ENCODE results near the gene F10.
"Not testable (repeated sequence)": the region's sequence is repeated elsewhere in the genome, so short reads cannot be mapped to it uniquely, and the experiment has no call there.

F10 gene

GRCh38 chr13:113157206-113157928, 34.8 kb downstream of the F10 start:
- DNase-seq (no peak), ATAC-seq (replicated peaks) (no peak)
- Mint-ChIP-seq H3K9me3 (peaks cover 0 to 2% of the 10 kb centered on the region in 2 donors), H3K4me3 (no peak overlapping the region), H3K27ac (peak overlapping the region in 1 of 2 donors; percentile 35), H3K36me3 (ENCODE audit: insufficient read depth) (peaks cover 29% of the 10 kb centered on the region), H3K4me1 (ENCODE audit: low read depth in 2 of 2) (peaks cover 11 to 21% of the 10 kb centered on the region in 2 donors), H3K27me3 (no peaks in the 10 kb centered on the region)

GRCh38 chr13:113157929-113158747, 35.5 kb downstream of the F10 start, which contains the start of gene PROZ:
Gene PROZ (plus strand): TSS chr13:113158648. CDS start chr13:113158661, 13 bp downstream.
- peaks cover 24% of the 10 kb centered on the region for H3K36me3 Mint-ChIP-seq (ENCODE audit: insufficient read depth)
- no peaks in the 10 kb centered on the region for H3K27me3 Mint-ChIP-seq
- H3K27ac Mint-ChIP-seq, result peak within 1 kb of the TSS; percentile 68 to 79
- no peak within 1 kb of the TSS for H3K4me3 Mint-ChIP-seq
- peaks cover 0 to 2% of the 10 kb centered on the region in 2 donors for H3K9me3 Mint-ChIP-seq
- peaks cover 7 to 19% of the 10 kb centered on the region in 2 donors for H3K4me1 Mint-ChIP-seq (ENCODE audit: low read depth in 2 of 2)
- DNase-seq (no peak), ATAC-seq (replicated peaks) (no peak)

GRCh38 chr13:113158946-113159345, 36.3 kb downstream of the F10 start:
- peaks cover 0 to 2% of the 10 kb centered on the region in 2 donors for H3K9me3 Mint-ChIP-seq
- H3K27ac Mint-ChIP-seq, result peak overlapping the region in 1 of 2 donors; percentile 79
- ATAC-seq (replicated peaks) (no peak), DNase-seq (no peak)
- H3K36me3 Mint-ChIP-seq (ENCODE audit: insufficient read depth), result peaks cover 18% of the 10 kb centered on the region
- no peaks in the 10 kb centered on the region for H3K27me3 Mint-ChIP-seq
- H3K4me3 Mint-ChIP-seq, result no peak overlapping the region
- H3K4me1 Mint-ChIP-seq (ENCODE audit: low read depth in 2 of 2), result peaks cover 13 to 24% of the 10 kb centered on the region in 2 donors

GRCh38 chr13:113159701-113160100, 37.1 kb downstream of the F10 start:
- H3K27me3 Mint-ChIP-seq, result no peaks in the 10 kb centered on the region
- no peak overlapping the region for H3K27ac Mint-ChIP-seq
- peaks cover 20 to 24% of the 10 kb centered on the region in 2 donors for H3K4me1 Mint-ChIP-seq (ENCODE audit: low read depth in 2 of 2)
- peaks cover 0 to 2% of the 10 kb centered on the region in 2 donors for H3K9me3 Mint-ChIP-seq
- DNase-seq, result no peak
- H3K36me3 Mint-ChIP-seq (ENCODE audit: insufficient read depth), result peaks cover 17% of the 10 kb centered on the region
- no peak overlapping the region for H3K4me3 Mint-ChIP-seq
- no peak for ATAC-seq (replicated peaks)

GRCh38 chr13:113160983-113161382, 38.4 kb downstream of the F10 start:
- DNase-seq (no peak), ATAC-seq (replicated peaks) (peak; percentile 14)
- H3K27ac Mint-ChIP-seq, result peak overlapping the region; percentile 70 to 88
- H3K4me3 Mint-ChIP-seq, result peak overlapping the region; percentile 63 to 70
- H3K9me3 Mint-ChIP-seq, result no peaks in the 10 kb centered on the region
- peaks cover 14% of the 10 kb centered on the region for H3K36me3 Mint-ChIP-seq (ENCODE audit: insufficient read depth)
- H3K4me1 Mint-ChIP-seq (ENCODE audit: low read depth in 2 of 2), result peaks cover 20 to 30% of the 10 kb centered on the region in 2 donors
- H3K27me3 Mint-ChIP-seq, result no peaks in the 10 kb centered on the region

GRCh38 chr13:113161433-113161832, 38.8 kb downstream of the F10 start:
- H3K27ac Mint-ChIP-seq, result peak overlapping the region; percentile 70 to 88
- DNase-seq (no peak), ATAC-seq (replicated peaks) (peak; percentile 21)
- H3K4me1 Mint-ChIP-seq (ENCODE audit: low read depth in 2 of 2), result peaks cover 24 to 35% of the 10 kb centered on the region in 2 donors
- H3K9me3 Mint-ChIP-seq, result no peaks in the 10 kb centered on the region
- no peaks in the 10 kb centered on the region for H3K27me3 Mint-ChIP-seq
- peak overlapping the region; percentile 63 to 70 for H3K4me3 Mint-ChIP-seq
- H3K36me3 Mint-ChIP-seq (ENCODE audit: insufficient read depth), result peaks cover 14% of the 10 kb centered on the region

GRCh38 chr13:113161975-113162374, 39.4 kb downstream of the F10 start:
- ATAC-seq (replicated peaks); DNase-seq; H3K4me3 Mint-ChIP-seq; H3K27ac Mint-ChIP-seq; H3K27me3 Mint-ChIP-seq; H3K9me3 Mint-ChIP-seq: not testable (repeated sequence)
- H3K36me3 Mint-ChIP-seq (ENCODE audit: insufficient read depth), result peaks cover 13% of the 10 kb centered on the region
- H3K4me1 Mint-ChIP-seq (ENCODE audit: low read depth in 2 of 2), result peaks cover 26 to 36% of the 10 kb centered on the region in 2 donors

GRCh38 chr13:113162783-113163685, 40.4 kb downstream of the F10 start:
- Mint-ChIP-seq H3K27ac (peak overlapping the region; percentile 41 to 94), H3K9me3 (peaks cover 0 to 6% of the 10 kb centered on the region in 2 donors), H3K36me3 (ENCODE audit: insufficient read depth) (peaks cover 14% of the 10 kb centered on the region), H3K4me3 (peak overlapping the region; percentile 69), H3K4me1 (ENCODE audit: low read depth in 2 of 2) (peaks cover 27 to 36% of the 10 kb centered on the region in 2 donors), H3K27me3 (no peaks in the 10 kb centered on the region)
- DNase-seq (peak in 2 of 3 experiments; percentile 28), ATAC-seq (replicated peaks) (peak; percentile 61)

- peaks cover 27 to 29% of the 10 kb centered on the region in 2 donors for H3K4me1 Mint-ChIP-seq (ENCODE audit: low read depth in 2 of 2)
- no peaks in the 10 kb centered on the region for H3K27me3 Mint-ChIP-seq
- peak overlapping the region in 1 of 2 donors; percentile 53 for H3K4me3 Mint-ChIP-seq
- peak; percentile 33 for ATAC-seq (replicated peaks)
- H3K36me3 Mint-ChIP-seq (ENCODE audit: insufficient read depth), result peaks cover 14% of the 10 kb centered on the region
- no peak for DNase-seq
- no peak overlapping the region for H3K27ac Mint-ChIP-seq
- peaks cover 0 to 7% of the 10 kb centered on the region in 2 donors for H3K9me3 Mint-ChIP-seq
Measured at GRCh38 chr13:113164492-113164891, 41.9 kb downstream of the F10 start.

- ATAC-seq (replicated peaks) (no peak), DNase-seq (no peak)
- peaks cover 29 to 32% of the 10 kb centered on the region in 2 donors for H3K4me1 Mint-ChIP-seq (ENCODE audit: low read depth in 2 of 2)
- H3K36me3 Mint-ChIP-seq (ENCODE audit: insufficient read depth), result peaks cover 5% of the 10 kb centered on the region
- H3K27me3 Mint-ChIP-seq, result no peaks in the 10 kb centered on the region
- peak overlapping the region; percentile 16 to 51 for H3K27ac Mint-ChIP-seq
- peaks cover 0 to 7% of the 10 kb centered on the region in 2 donors for H3K9me3 Mint-ChIP-seq
- H3K4me3 Mint-ChIP-seq, result no peak overlapping the region
Measured at GRCh38 chr13:113166266-113166665, 43.7 kb downstream of the F10 start.

- H3K27me3 Mint-ChIP-seq, result no peaks in the 10 kb centered on the region
- H3K4me3 Mint-ChIP-seq, result no peak overlapping the region
- DNase-seq (no peak), ATAC-seq (replicated peaks) (no peak)
- peaks cover 28 to 34% of the 10 kb centered on the region in 2 donors for H3K4me1 Mint-ChIP-seq (ENCODE audit: low read depth in 2 of 2)
- peaks cover 0 to 7% of the 10 kb centered on the region in 2 donors for H3K9me3 Mint-ChIP-seq
- peaks cover 2% of the 10 kb centered on the region for H3K36me3 Mint-ChIP-seq (ENCODE audit: insufficient read depth)
- H3K27ac Mint-ChIP-seq, result peak overlapping the region; percentile 16 to 51
Measured at GRCh38 chr13:113166681-113167080, 44.1 kb downstream of the F10 start.

- Mint-ChIP-seq H3K27me3 (no peaks in the 10 kb centered on the region), H3K4me3 (no peak overlapping the region), H3K36me3 (ENCODE audit: insufficient read depth) (peaks cover 2% of the 10 kb centered on the region), H3K27ac (no peak overlapping the region), H3K4me1 (ENCODE audit: low read depth in 2 of 2) (peaks cover 28 to 34% of the 10 kb centered on the region in 2 donors), H3K9me3 (peaks cover 0 to 7% of the 10 kb centered on the region in 2 donors)
- ATAC-seq (replicated peaks) (no peak), DNase-seq (no peak)
Measured at GRCh38 chr13:113167155-113167554, 44.6 kb downstream of the F10 start.

GRCh38 chr13:113167575-113167974, 45.0 kb downstream of the F10 start:
- ATAC-seq (replicated peaks), result no peak
- no peak overlapping the region for H3K27ac Mint-ChIP-seq
- H3K9me3 Mint-ChIP-seq, result peaks cover 0 to 7% of the 10 kb centered on the region in 2 donors
- no peaks in the 10 kb centered on the region for H3K27me3 Mint-ChIP-seq
- no peak for DNase-seq
- no peak overlapping the region for H3K4me3 Mint-ChIP-seq
- H3K36me3 Mint-ChIP-seq (ENCODE audit: insufficient read depth), result peaks cover 2% of the 10 kb centered on the region
- H3K4me1 Mint-ChIP-seq (ENCODE audit: low read depth in 2 of 2), result peaks cover 31 to 34% of the 10 kb centered on the region in 2 donors

Data from effector memory CD8-positive, alpha-beta T cell (primary cell).